ENCODE measurements around the gene KRTAP20-1. TPM values are rescaled to one million over a fixed set of nuclear protein-coding genes. Genes with fewer than 3 reads are reported as not detected.

Gene KRTAP20-1
- total RNA-seq, 1 experiment from 2014 or later: not detected

DNA sequence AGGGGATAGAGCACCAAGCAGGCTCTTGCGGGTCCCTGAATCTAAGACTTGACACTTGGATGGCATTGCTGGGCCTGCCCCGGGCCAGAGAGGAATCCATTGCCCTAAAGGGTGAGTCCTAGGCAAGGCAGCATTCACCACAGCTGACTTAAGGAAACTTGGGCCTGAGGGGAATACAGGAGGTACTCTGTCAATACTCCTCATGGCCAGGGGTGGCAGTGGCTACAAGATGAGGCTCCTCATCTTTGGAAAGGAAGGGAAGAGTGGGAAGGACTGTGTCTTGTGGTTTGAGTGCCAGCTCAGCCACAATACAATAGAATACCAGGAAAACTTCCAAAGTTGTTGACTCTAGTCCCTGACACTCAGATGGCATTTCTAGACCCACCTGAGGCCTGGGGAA, 10.3 kb upstream of the KRTAP20-1 start:
- TF ChIP-seq, protein P1, sequence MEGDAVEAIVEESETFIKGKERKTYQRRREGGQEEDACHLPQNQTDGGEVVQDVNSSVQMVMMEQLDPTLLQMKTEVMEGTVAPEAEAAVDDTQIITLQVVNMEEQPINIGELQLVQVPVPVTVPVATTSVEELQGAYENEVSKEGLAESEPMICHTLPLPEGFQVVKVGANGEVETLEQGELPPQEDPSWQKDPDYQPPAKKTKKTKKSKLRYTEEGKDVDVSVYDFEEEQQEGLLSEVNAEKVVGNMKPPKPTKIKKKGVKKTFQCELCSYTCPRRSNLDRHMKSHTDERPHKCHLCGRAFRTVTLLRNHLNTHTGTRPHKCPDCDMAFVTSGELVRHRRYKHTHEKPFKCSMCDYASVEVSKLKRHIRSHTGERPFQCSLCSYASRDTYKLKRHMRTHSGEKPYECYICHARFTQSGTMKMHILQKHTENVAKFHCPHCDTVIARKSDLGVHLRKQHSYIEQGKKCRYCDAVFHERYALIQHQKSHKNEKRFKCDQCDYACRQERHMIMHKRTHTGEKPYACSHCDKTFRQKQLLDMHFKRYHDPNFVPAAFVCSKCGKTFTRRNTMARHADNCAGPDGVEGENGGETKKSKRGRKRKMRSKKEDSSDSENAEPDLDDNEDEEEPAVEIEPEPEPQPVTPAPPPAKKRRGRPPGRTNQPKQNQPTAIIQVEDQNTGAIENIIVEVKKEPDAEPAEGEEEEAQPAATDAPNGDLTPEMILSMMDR (conservative IDR thresholded peaks at IDR 0.05): no peak
- Histone ChIP-seq H3K18ac (ENCODE audit: insufficient read length, low read depth, low read length) (no peak overlapping the region), H3K9ac (ENCODE audit: extremely low read depth, insufficient read length, low read length) (no peak overlapping the region), H2BK120ac (ENCODE audit: low read depth, low read length, poor library complexity, severe bottlenecking) (no peak overlapping the region), H3K4me2 (ENCODE audit: insufficient read depth, insufficient read length, low read length) (no peak overlapping the region), H3K14ac (ENCODE audit: insufficient read depth, low read length) (no peak overlapping the region), H3T11ph (ENCODE audit: low read length) (no peak overlapping the region), H3K4me1 (ENCODE audit: insufficient read depth, low read length) (no peaks in the 10 kb centered on the region), H2AFZ (ENCODE audit: low read length) (no peak overlapping the region), H3K79me1 (ENCODE audit: insufficient read depth, low read depth, low read length, poor library complexity, severe bottlenecking) (no peaks in the 10 kb centered on the region), H2BK15ac (ENCODE audit: low read depth, low read length) (no peak overlapping the region), H3K23ac (ENCODE audit: insufficient read length, low read depth, low read length) (no peak overlapping the region), H2BK5ac (ENCODE audit: insufficient read length, low read length) (no peak overlapping the region), H2BK20ac (ENCODE audit: low read depth, low read length, poor library complexity, severe bottlenecking) (no peak overlapping the region), H3K9me3 (ENCODE audit: control insufficient read depth, low read depth, low read length) (no peaks in the 10 kb centered on the region), H4K8ac (replicated peaks; ENCODE audit: insufficient read length, low read depth, low read length) (no peak overlapping the region), H4K20me1 (ENCODE audit: control insufficient read depth, insufficient read depth, insufficient read length) (no peaks in the 10 kb centered on the region), H3K4ac (ENCODE audit: low read depth, low read length) (no peak overlapping the region), H3K27ac (ENCODE audit: insufficient read length, low read depth, low read length) (no peak overlapping the region), H2AK5ac (ENCODE audit: insufficient read length, low read length) (no peak overlapping the region), H2BK12ac (ENCODE audit: insufficient read length, low read depth, low read length) (no peak overlapping the region), H3K79me2 (ENCODE audit: insufficient read depth, low read length) (no peaks in the 10 kb centered on the region), H3K27me3 (ENCODE audit: insufficient read depth, low read length) (no peaks in the 10 kb centered on the region), H3K56ac (ENCODE audit: insufficient read length, low read depth, low read length) (no peak overlapping the region), H3K23me2 (ENCODE audit: insufficient read length, low read depth, low read length, poor library complexity, severe bottlenecking) (no peaks in the 10 kb centered on the region), H4K91ac (ENCODE audit: insufficient read length, low read depth, low read length) (no peak overlapping the region), H4K5ac (ENCODE audit: insufficient read length, low read depth, low read length) (no peak overlapping the region)
- Mint-ChIP-seq H3K36me3 (ENCODE audit: insufficient read depth in 1 of 3, low read depth in 3 of 3) (peaks cover 0 to 27% (median 3%) of the 10 kb centered on the region in 3 experiments; a peak in 4 of 7 replicates), H3K27me3 (ENCODE audit: low read depth) (peaks cover 5% of the 10 kb centered on the region), H3K4me3 (no peak overlapping the region), H3K9me3 (peaks cover 2 to 39% of the 10 kb centered on the region in 2 experiments; a peak in 4 of 5 replicates), H3K27ac (no peak overlapping the region), H3K4me1 (no peaks in the 10 kb centered on the region)
- WGBS (ENCODE audit: extremely low coverage, insufficient read length, low lambda C conversion rate): no CpG with 5 or more reads among the region's 2 CpGs
- peak; percentile 56 for DNase-seq

All from H9 (cell line).